Adrenal gland (tissue), 5 donors: ENCODE results near the gene ERC2.

Experiments
- CTCF ChIP-seq, 6 experiments: fragments of 450-650 bp in 4 of 6; fragments of 200-600 bp in 2 of 6; sonication (generic) in 1 of 6; IDR thresholded peaks; 1 replicate in 5 of 6; 2 replicates in 1 of 6; pipeline versions ENCODE4 v1.5.1 to v1.8.0; 2016 to 2021; ENCODE audit warnings: antibody characterized with exemption in 6 of 6, mild to moderate bottlenecking in 2 of 6, moderate library complexity in 1 of 6
- POLR2A ChIP-seq, 2 donors: fragments of 450-650 bp; IDR thresholded peaks; one replicate each; pipeline ENCODE4 v1.6.1; 2017; ENCODE audit warnings: antibody characterized with exemption in 2 of 2, mild to moderate bottlenecking in 2 of 2, moderate library complexity in 1 of 2
- donor health status: DM: no; HTN: no; CAD: no.

DNA sequence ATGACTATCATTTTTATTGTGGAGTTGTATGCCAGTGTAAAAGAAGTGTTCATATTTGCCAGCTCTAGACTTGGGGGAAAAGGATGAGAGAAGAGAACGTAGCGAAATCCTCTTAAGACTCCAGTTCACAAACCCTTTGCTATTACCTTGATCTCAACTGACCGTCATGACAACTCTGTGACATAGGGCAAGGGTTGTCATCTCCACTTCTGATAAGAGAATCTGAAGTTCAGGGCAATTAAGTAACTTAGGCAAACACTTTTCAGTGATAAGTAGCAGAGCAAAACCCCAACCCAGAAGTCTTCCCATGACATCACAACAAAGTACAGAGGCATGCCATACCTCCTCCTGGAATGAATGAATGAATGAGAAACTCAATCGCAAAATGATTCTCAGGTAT lies 940.9 kb downstream of the ERC2 start:
- TF ChIP-seq CTCF (IDR thresholded peaks at IDR 0.05) (no peak), POLR2A (IDR thresholded peaks at IDR 0.05) (no peak)
